NCI-H2171 treated with DMSO at 0.1 percent for 48 hours (cell line): ENCODE data around the gene LIN7C.

ENCODE experiments used
- DNase-seq: peaks from one replicate; lab custom pipeline; 2025; lab: John Stamatoyannopoulos, UW

Gene LIN7C

GRCh38 chr11:27509908-27510307 is 3.3 kb upstream of the LIN7C start:
- no peak for DNase-seq

- DNase-seq, result no peak
These were observed 1.2 kb upstream of the LIN7C start for GRCh38 chr11:27507557-27508322.

DNA sequence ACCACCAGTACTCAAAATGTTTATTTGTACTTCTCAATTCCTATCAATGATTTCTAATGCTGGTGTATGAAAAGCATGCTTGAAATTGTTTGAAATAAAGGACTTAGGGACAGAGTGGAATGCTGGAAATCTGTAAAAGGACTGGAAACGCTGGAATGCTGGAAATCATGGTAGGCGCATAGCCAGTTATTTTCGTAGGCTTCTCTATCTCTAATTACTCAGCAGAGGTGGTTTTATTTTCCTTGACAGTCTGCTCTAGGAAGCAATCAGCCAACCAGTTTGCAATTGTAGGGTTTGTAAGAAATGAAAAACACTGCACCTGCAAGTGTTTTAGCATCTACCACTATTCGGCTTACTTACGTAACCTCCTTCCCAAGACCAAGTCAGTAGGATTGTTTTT is 788 bp downstream of the LIN7C start:
- peak; percentile 53 for DNase-seq

GRCh38 chr11:27504205-27504604 is 2.4 kb downstream of the LIN7C start:
- DNase-seq, result no peak

DNA sequence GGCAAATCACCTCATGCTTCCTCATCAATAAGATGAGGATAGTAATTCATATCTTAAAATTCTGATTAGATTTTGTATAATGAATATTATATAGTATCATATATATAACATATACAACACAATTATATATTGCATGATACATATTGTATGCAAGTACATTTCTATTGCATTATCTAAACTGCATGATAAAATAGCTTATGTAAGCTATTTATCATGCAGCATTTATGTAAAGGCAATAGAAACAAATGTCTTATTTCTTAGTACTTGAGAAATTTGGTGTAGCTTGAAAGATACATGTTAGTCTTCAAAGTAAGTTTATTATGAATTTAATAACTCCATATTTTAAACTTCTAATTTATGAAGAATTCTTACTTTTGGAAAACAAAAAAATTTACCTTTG is 5.5 kb downstream of the LIN7C start:
- no peak for DNase-seq

DNA sequence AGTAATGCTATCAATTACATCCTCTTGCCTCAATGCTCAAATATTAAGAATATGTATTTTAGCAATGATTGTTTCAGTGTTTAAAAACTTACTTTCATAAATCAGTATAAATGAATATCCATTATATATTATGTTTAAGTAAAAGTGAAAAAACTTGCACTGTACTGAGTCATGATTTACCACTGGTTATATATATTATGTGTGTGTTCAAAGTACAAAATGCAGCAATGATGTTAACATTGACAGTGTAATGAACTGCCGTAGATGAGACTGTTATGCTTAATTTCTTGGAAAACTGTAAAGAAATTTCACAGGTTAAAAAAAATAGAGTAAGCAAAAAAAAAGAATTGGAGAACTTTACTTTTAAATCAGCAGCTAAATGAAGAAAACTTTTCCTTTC is 8.7 kb downstream of the LIN7C start:
- DNase-seq, result no peak

GRCh38 chr11:27497284-27497866 is 9.2 kb downstream of the LIN7C start:
- peak; percentile 55 for DNase-seq

DNA sequence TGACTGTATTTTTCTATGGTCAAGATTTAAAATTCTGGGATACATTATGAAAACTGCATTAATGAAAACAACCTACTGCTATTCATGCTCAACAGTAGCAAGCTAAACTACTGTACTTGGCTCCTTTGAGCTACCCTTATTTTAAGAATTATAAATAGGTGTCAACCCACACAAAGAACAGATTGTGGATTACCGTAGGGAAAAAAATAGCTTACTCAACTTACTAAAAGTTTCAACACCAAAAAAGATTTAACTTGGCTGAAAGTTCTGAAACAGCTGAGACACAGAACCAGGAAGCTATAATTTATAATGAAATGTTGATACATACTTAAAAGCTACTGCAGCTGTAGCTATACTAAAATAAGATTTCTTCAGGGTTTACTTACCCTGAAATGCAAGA is 10.1 kb downstream of the LIN7C start:
- no peak for DNase-seq

- DNase-seq, result no peak
These were observed 10.8 kb downstream of the LIN7C start for GRCh38 chr11:27495710-27496300.

GRCh38 chr11:27489092-27489491 is 17.5 kb downstream of the LIN7C start:
- no peak for DNase-seq

- DNase-seq, result peak; percentile 43
These were observed 18.9 kb downstream of the LIN7C start for GRCh38 chr11:27487706-27488105.

- DNase-seq, result peak; percentile 75
These were observed 20.4 kb downstream of the LIN7C start for GRCh38 chr11:27485930-27486773.

GRCh38 chr11:27482793-27483192 is 23.8 kb downstream of the LIN7C start:
- DNase-seq, result no peak

- no peak for DNase-seq
These were observed 24.6 kb downstream of the LIN7C start for GRCh38 chr11:27481992-27482391.

GRCh38 chr11:27477831-27478230 is 28.7 kb downstream of the LIN7C start:
- DNase-seq, result no peak

DNA sequence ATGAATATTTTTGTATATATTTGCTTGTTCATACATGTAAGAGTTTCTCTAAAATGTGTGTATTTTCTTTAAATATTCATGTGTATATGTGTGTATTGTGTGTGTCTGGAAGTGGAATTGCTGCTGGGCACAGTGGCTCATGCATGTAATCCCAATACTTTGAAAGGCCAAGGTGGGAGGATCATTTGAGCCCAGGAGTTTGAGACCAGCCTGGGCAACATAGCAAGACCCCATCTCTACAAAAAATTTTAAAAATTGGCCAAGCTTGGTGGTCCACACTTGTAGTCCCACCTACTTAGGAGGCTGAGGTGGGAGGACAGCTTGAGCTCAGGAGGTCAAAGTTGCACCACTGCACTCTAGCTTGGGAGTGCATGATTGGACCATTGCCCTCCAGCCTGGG is 29.3 kb downstream of the LIN7C start:
- no peak for DNase-seq

GRCh38 chr11:27475622-27476021 is 30.9 kb downstream of the LIN7C start:
- no peak for DNase-seq

- peak; percentile 49 for DNase-seq
These were observed 33.6 kb downstream of the LIN7C start for GRCh38 chr11:27473017-27473406.

DNA sequence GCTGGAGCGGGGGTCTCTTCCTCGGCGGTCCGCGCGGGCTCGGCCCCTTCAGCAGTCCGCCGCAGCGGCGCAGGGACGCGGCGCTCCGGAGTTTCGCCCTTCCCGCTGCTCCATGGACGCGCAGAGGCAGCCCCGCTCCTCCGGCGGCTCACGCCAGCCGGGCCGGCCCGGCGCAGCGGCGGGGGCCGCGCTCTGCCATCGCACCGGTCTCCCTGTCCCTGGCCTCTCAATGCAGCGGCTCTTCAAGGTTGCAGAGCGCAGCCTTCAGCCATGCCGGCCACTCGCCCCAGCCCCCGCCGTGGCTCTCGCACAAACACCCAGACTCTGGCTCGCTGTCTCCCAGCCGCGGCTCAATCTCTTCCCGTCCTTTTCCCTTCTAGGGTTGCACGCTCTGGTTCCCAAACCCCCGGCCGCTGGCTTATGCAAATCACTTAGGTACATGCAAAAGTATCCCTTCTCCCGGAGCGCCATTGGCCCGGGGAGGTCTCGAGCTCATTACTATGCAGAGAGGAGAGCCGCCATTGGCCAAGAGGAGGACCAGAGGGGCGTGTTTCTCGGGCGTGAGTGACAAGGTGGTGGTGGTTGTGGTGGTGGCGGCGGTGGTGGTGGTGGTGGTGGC is 34.1 kb downstream of the LIN7C start, which contains the start of gene LGR4:
TSS of gene LGR4 (minus strand) at position 393 of the 619 bp plus-strand sequence. CDS start 488 bp downstream, outside the sequence.
- DNase-seq, result peak; percentile 99

DNA sequence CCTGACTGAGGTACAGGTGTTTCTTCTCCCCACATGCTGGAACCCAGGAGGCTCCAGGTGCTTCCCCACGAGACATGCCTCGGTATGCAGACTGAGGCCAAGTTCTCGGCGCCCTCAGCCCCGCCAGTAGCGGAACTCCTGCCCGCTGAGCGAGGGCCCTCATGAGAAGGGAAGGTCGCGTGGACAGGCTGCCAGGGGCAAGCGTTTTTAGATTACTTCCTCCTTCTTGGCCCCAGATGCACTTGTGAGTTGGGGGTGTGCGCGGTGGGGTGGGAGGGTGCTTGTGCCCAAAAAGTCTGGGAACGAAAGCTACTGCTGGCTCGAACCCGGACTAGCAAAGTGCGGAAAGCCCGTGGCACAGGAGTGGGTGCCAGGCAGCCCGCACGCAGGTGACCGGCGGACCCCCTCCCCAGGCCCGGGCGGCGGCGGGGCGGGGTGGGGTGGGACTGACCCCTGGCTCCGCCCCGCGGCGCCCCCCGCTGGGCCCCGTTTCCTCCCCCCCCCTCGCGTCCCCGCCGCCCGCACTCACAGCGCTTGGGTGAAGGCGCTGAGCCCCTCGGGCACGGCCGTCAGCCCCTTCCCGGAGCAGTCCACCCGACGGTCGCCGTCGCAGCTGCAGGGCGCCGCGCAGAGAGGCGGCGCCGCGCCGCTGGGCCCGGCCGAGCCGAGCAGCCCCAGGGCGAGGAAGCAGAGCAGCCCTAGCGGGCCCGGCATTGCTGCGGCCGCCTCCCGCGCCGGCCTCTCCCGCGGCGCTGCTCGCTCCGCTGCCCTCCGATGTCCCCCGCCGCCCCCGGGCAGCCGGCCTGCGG is 34.8 kb downstream of the LIN7C start:
- DNase-seq, result peak; percentile 35
